K562 (cell line): ENCODE results near the gene KXD1. TPM values are rescaled to one million over a fixed set of nuclear protein-coding genes. Genes with fewer than 3 reads are reported as not detected.

Experiments
- ADNP ChIP-seq: fragments of 200-800 bp; sonication (Bioruptor generic); IDR thresholded peaks from 2 replicates; pipeline ENCODE4 v1.6.1; 2016; ENCODE audit warnings: missing genetic modification characterization, missing compliant biosample characterization
- BRD4 ChIP-seq: fragments of 200-600 bp; sonication (generic); IDR thresholded peaks from 2 replicates; pipeline ENCODE4 v1.6.1; 2017; ENCODE audit warnings: inconsistent platforms
- C11orf30 ChIP-seq: fragments of 450-650 bp; IDR thresholded peaks from 2 replicates; pipeline ENCODE4 v1.6.1; 2016; ENCODE audit warnings: low read depth, mild to moderate bottlenecking
- CREB1 ChIP-seq, 2 experiments: sonication (generic) in 1 of 2; formaldehyde crosslinking in 1 of 2; IDR thresholded peaks; 2 replicates each; pipeline versions ENCODE4 v1.6.1 to v1.8.0; 2012 to 2022; ENCODE audit warnings: inconsistent platforms in 1 of 2, mild to moderate bottlenecking in 1 of 2, missing genetic modification reagents in 1 of 2, moderate library complexity in 1 of 2
- FOXA1 ChIP-seq: fragments of 450-650 bp; IDR thresholded peaks from 2 replicates; pipeline ENCODE4 v1.6.1; 2016; ENCODE audit warnings: mild to moderate bottlenecking, borderline replicate concordance
- HDAC8 ChIP-seq: fragments of 450-650 bp; IDR thresholded peaks from 2 replicates; pipeline ENCODE4 v1.6.1; 2016; ENCODE audit warnings: mild to moderate bottlenecking, missing genetic modification characterization, moderate library complexity, missing compliant biosample characterization
- OTX1 ChIP-seq: fragments of 450-650 bp; formaldehyde crosslinking; IDR thresholded peaks from 2 replicates; pipeline ENCODE4 v1.4.0; 2022; ENCODE audit warnings: mild to moderate bottlenecking
- SMAD1 ChIP-seq: fragments of 150-350 bp; IDR thresholded peaks from 2 replicates; pipeline ENCODE4 v1.6.1; 2014; ENCODE audit warnings: low read length, low read depth; ENCODE audit not compliant: partially characterized antibody
- ZNF316 ChIP-seq: fragments of 450-650 bp; IDR thresholded peaks from 2 replicates; pipeline ENCODE4 v1.6.1; 2016
- ZNF57 ChIP-seq: fragments of 450-650 bp; formaldehyde crosslinking; IDR thresholded peaks from 2 replicates; pipeline ENCODE4 v1.4.0; 2020; ENCODE audit warnings: mild to moderate bottlenecking, moderate library complexity
- polyA plus RNA-seq, 8 experiments: library from polyadenylated mRNA; depleted of rRNA in 4 of 8; stranded (reverse) in 5 of 8; unstranded in 3 of 8; fragments of >200 nt; fragmentation: Nextera tagmentation in 2 of 8; fragmentation: Illumina TruSeq in 1 of 8; extraction: Ambion mirVana in 2 of 8; extraction: Trizol in 1 of 8; gene quantifications; 2 replicates each; pipeline versions ENCODE4 v1.2.1 to v1.2.3, GENCODE V29; 2011 to 2014; ENCODE audit warnings: inconsistent platforms in 1 of 8, missing spikeins in 1 of 8
- total RNA-seq, 7 experiments: library from RNA; depleted of rRNA in 6 of 7; stranded (reverse); fragments of >200 nt in 6 of 7; fragmentation: Illumina TruSeq in 2 of 7; extraction: Trizol in 2 of 7; gene quantifications; 2 replicates each; pipeline versions ENCODE4 v1.2.1 to v1.2.3, GENCODE V29; 2011 to 2021; ENCODE audit warnings: low replicate concordance in 1 of 7
- TF ChIP-seq, protein P1 (sequence below): sonication (generic); formaldehyde crosslinking; IDR thresholded peaks from 2 replicates; pipeline ENCODE4 v1.8.0; 2023; ENCODE audit warnings: missing genetic modification reagents, mild to moderate bottlenecking, borderline replicate concordance
- TF ChIP-seq, protein P2 (sequence below): sonication (generic); formaldehyde crosslinking; IDR thresholded peaks from 2 replicates; pipeline ENCODE4 v1.8.1; 2023; ENCODE audit warnings: mild to moderate bottlenecking, missing genetic modification reagents
- TF ChIP-seq, protein P3 (sequence below): fragments of 250-450 bp; sonication (Bioruptor Pico); IDR thresholded peaks from 2 replicates; pipeline ENCODE4 v1.8.0; 2021; ENCODE audit warnings: mild to moderate bottlenecking, moderate library complexity
- TF ChIP-seq, protein P4 (sequence below): fragments of 450-650 bp; IDR thresholded peaks from 2 replicates; pipeline ENCODE4 v1.6.1; 2016; ENCODE audit warnings: missing biosample characterization, missing genetic modification characterization
- TF ChIP-seq, protein P5 (sequence below): IDR thresholded peaks from 2 replicates; pipeline ENCODE4 v1.6.1; 2011; ENCODE audit warnings: borderline replicate concordance, low read depth, mild to moderate bottlenecking, moderate library complexity, low read length; ENCODE audit not compliant: insufficient read depth, poor library complexity, severe bottlenecking

Gene KXD1
- total and polyA plus RNA-seq, 9 of the 15 experiments (the other 6 are each of a cell fraction or from before 2014, with no cell fraction given), result 21.9 to 210 (median 118) TPM

DNA sequence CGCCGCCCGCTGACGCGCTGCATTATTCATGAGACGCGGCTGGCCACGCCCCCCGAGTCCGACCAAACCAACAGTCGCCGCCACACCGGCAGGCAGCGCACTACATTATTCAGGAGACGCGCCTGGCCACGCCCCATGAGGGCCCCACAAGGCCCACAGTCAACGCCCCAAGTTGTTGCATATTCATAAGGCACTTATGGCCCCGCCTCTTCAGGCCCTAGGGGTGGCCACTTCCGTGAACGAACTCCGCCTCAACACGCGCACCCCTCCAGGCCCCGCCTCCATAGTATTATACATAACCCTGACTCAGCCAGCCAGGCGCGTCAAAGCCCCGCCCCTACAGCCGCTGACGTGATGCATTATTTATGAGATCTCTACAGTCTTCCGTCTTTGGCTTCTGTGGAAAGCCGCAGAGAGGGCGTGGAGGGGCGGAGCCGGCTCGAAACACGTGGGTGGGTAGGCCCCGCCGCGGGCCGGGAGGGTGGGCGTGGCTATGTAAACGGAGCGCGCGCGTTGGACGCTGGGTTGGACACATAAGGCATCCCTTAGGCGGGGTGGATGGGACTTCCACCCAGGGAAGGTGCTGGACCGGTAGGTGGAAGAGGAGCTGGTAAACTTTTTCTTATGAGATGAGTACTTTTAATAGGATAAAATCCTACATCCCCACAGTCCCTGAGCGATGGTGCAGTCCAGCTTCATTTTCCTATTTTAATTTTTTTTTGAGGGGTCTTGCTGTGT lies 35.4 kb upstream of the KXD1 start (continued):
- TF ChIP-seq, protein P1, sequence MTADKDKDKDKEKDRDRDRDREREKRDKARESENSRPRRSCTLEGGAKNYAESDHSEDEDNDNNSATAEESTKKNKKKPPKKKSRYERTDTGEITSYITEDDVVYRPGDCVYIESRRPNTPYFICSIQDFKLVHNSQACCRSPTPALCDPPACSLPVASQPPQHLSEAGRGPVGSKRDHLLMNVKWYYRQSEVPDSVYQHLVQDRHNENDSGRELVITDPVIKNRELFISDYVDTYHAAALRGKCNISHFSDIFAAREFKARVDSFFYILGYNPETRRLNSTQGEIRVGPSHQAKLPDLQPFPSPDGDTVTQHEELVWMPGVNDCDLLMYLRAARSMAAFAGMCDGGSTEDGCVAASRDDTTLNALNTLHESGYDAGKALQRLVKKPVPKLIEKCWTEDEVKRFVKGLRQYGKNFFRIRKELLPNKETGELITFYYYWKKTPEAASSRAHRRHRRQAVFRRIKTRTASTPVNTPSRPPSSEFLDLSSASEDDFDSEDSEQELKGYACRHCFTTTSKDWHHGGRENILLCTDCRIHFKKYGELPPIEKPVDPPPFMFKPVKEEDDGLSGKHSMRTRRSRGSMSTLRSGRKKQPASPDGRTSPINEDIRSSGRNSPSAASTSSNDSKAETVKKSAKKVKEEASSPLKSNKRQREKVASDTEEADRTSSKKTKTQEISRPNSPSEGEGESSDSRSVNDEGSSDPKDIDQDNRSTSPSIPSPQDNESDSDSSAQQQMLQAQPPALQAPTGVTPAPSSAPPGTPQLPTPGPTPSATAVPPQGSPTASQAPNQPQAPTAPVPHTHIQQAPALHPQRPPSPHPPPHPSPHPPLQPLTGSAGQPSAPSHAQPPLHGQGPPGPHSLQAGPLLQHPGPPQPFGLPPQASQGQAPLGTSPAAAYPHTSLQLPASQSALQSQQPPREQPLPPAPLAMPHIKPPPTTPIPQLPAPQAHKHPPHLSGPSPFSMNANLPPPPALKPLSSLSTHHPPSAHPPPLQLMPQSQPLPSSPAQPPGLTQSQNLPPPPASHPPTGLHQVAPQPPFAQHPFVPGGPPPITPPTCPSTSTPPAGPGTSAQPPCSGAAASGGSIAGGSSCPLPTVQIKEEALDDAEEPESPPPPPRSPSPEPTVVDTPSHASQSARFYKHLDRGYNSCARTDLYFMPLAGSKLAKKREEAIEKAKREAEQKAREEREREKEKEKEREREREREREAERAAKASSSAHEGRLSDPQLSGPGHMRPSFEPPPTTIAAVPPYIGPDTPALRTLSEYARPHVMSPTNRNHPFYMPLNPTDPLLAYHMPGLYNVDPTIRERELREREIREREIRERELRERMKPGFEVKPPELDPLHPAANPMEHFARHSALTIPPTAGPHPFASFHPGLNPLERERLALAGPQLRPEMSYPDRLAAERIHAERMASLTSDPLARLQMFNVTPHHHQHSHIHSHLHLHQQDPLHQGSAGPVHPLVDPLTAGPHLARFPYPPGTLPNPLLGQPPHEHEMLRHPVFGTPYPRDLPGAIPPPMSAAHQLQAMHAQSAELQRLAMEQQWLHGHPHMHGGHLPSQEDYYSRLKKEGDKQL (CRISPR knock-in tag), result no peak
- TF ChIP-seq, protein P2, sequence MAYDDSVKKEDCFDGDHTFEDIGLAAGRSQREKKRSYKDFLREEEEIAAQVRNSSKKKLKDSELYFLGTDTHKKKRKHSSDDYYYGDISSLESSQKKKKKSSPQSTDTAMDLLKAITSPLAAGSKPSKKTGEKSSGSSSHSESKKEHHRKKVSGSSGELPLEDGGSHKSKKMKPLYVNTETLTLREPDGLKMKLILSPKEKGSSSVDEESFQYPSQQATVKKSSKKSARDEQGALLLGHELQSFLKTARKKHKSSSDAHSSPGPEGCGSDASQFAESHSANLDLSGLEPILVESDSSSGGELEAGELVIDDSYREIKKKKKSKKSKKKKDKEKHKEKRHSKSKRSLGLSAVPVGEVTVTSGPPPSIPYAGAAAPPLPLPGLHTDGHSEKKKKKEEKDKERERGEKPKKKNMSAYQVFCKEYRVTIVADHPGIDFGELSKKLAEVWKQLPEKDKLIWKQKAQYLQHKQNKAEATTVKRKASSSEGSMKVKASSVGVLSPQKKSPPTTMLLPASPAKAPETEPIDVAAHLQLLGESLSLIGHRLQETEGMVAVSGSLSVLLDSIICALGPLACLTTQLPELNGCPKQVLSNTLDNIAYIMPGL (CRISPR knock-in tag), result no peak
- TF ChIP-seq, protein P3, sequence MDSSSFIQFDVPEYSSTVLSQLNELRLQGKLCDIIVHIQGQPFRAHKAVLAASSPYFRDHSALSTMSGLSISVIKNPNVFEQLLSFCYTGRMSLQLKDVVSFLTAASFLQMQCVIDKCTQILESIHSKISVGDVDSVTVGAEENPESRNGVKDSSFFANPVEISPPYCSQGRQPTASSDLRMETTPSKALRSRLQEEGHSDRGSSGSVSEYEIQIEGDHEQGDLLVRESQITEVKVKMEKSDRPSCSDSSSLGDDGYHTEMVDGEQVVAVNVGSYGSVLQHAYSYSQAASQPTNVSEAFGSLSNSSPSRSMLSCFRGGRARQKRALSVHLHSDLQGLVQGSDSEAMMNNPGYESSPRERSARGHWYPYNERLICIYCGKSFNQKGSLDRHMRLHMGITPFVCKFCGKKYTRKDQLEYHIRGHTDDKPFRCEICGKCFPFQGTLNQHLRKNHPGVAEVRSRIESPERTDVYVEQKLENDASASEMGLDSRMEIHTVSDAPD (CRISPR knock-in tag), result no peak
- TF ChIP-seq SMAD1 (no peak), CREB1 (IDR thresholded peaks at IDR 0.05) (peak; percentile 81; the same call in 1 of the 2 replicates), CREB1 (CRISPR knock-in tag; IDR thresholded peaks at IDR 0.05) (peak; percentile 76), ZNF57 (CRISPR knock-in tag) (no peak), OTX1 (CRISPR knock-in tag) (no peak), ZNF316 (peak; percentile 81), C11orf30 (peak; percentile 82), BRD4 (no peak), ADNP (tag) (no peak), HDAC8 (tag) (no peak), FOXA1 (no peak)
- TF ChIP-seq, protein P4, sequence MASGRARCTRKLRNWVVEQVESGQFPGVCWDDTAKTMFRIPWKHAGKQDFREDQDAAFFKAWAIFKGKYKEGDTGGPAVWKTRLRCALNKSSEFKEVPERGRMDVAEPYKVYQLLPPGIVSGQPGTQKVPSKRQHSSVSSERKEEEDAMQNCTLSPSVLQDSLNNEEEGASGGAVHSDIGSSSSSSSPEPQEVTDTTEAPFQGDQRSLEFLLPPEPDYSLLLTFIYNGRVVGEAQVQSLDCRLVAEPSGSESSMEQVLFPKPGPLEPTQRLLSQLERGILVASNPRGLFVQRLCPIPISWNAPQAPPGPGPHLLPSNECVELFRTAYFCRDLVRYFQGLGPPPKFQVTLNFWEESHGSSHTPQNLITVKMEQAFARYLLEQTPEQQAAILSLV, result peak; percentile 50; the same call in 1 of the 2 replicates
- TF ChIP-seq, protein P5, sequence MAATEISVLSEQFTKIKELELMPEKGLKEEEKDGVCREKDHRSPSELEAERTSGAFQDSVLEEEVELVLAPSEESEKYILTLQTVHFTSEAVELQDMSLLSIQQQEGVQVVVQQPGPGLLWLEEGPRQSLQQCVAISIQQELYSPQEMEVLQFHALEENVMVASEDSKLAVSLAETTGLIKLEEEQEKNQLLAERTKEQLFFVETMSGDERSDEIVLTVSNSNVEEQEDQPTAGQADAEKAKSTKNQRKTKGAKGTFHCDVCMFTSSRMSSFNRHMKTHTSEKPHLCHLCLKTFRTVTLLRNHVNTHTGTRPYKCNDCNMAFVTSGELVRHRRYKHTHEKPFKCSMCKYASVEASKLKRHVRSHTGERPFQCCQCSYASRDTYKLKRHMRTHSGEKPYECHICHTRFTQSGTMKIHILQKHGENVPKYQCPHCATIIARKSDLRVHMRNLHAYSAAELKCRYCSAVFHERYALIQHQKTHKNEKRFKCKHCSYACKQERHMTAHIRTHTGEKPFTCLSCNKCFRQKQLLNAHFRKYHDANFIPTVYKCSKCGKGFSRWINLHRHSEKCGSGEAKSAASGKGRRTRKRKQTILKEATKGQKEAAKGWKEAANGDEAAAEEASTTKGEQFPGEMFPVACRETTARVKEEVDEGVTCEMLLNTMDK, result peak; percentile 76
